Measurements from ENCODE around the gene INPP5B. TPM values are rescaled to one million over a fixed set of nuclear protein-coding genes. Genes with fewer than 3 reads are reported as not detected.

The INPP5B gene
- total and polyA plus RNA-seq, 2 experiments from 2014 or later: 6.9 to 29.1 TPM

DNA sequence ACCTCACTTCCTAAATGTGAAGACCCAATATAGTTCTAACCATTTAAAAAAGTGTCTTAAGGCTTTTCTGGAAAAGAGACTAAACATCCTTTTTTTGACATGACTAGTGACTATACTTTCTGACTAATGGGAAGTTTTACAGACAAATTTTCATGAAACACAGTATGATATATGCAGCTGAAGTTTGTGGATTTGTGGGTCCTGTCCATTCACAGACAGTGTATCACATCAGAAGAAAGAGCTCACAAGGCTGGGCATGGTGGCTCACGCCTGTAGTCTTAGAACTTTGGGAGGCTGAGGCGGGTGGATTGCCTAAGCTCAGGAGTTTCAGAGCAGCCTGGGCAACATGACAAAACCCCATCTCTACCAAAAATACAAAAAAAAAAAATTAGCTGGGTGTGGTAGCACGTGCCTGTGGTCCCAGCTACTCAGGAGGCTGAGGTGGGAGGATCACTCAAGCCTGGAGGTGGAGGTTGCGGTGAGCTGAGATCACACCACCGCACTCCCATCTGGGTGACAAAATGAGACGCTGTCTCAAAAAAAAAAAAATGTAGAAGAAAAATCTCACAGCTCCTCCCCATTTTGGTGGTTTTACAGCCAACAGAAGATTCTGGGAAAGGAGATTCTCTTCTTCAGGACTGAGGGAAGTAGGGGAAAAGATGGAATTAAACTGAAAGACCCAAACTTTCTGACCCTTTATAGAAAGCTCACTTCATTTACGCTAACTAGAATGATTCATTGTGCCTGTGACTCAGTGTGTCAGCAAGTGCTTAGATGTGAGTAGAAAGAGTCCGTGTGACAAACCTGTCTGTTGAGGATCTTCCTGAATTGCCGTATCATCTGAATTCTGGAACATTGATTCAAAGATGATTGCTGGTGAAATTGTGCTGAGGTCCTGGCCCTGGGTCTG, 123.7 kb downstream of the INPP5B start:
- Histone ChIP-seq H3K4me1 (ENCODE audit: insufficient read depth) (no peaks in the 10 kb centered on the region), H3K27me3 (ENCODE audit: insufficient read depth) (no peaks in the 10 kb centered on the region), H3K4me2 (no peak overlapping the region), H3K27ac (ENCODE audit: low read depth) (no peak overlapping the region), H3K79me2 (replicated peaks; ENCODE audit: insufficient read depth) (no peaks in the 10 kb centered on the region), H2AFZ (no peak overlapping the region), H4K20me1 (replicated peaks; ENCODE audit: insufficient read depth) (peaks cover 3% of the 10 kb centered on the region; the same call in 1 of the 2 replicates), H3K9me2 (ENCODE audit: insufficient read depth) (no peaks in the 10 kb centered on the region), H3F3A (replicated peaks; ENCODE audit: low read depth) (no peaks in the 10 kb centered on the region), H3K4me3 (no peak overlapping the region), H3K36me3 (ENCODE audit: insufficient read depth) (peaks cover 25% of the 10 kb centered on the region)
- no peaks in the 10 kb centered on the region for H3K9me3 Mint-ChIP-seq
- DNase-seq (ENCODE audit: low spot score) (no peak), ATAC-seq (no peak)
- H3K27me3 Mint-ChIP-seq (ENCODE audit: insufficient read depth, low read depth, poor library complexity): peaks cover 2% of the 10 kb centered on the region
- peaks cover 31% of the 10 kb centered on the region for H3K36me3 Mint-ChIP-seq (ENCODE audit: low read depth)
- H3K4me3 Mint-ChIP-seq: no peak overlapping the region
- H3K27ac Mint-ChIP-seq: no peak overlapping the region
- no peak for TF ChIP-seq CREB1 (CRISPR knock-in tag; IDR thresholded peaks at IDR 0.05; ENCODE audit: low read depth)
- TF ChIP-seq POLR2AphosphoS5 (IDR thresholded peaks at IDR 0.05; ENCODE audit: low read depth): no peak
- no peak for TF ChIP-seq STAT1 (IDR thresholded peaks at IDR 0.05; ENCODE audit: unreplicated experiment)
- TF ChIP-seq JUNB (IDR thresholded peaks at IDR 0.05; ENCODE audit: unreplicated experiment): no peak
- no peak for TF ChIP-seq ZNF331 (CRISPR knock-in tag; IDR thresholded peaks at IDR 0.05; ENCODE audit: low read depth)
- no peak for TF ChIP-seq ZNF462 (CRISPR knock-in tag; IDR thresholded peaks at IDR 0.05)
- no peak for TF ChIP-seq ETS1 (IDR thresholded peaks at IDR 0.05)
- no peak for TF ChIP-seq REST (IDR thresholded peaks at IDR 0.05; ENCODE audit: unreplicated experiment)
- no peaks in the 10 kb centered on the region for H3K4me1 Mint-ChIP-seq
